Nephron (organoid): ENCODE data around the gene CMTM3.
A peak's percentile ranks its signal among the peaks of the same experiment; 100 is the strongest.

Experiments used
- H3K27ac Mint-ChIP-seq, 3 experiments: 2 replicates each; pipeline ENCODE4 v1.8.0; 2020; ENCODE audit warnings: mixed read lengths in 3 of 3, mild to moderate bottlenecking in 2 of 3, moderate library complexity in 1 of 3
- H3K27me3 Mint-ChIP-seq: 2 replicates; pipeline ENCODE4 v1.8.0; 2021; ENCODE audit warnings: low read depth, mild to moderate bottlenecking, moderate library complexity, mixed read lengths
- H3K36me3 Mint-ChIP-seq: 2 replicates; pipeline ENCODE4 v1.8.0; 2020; ENCODE audit warnings: low read depth, mixed read lengths
- H3K4me1 Mint-ChIP-seq: 2 replicates; pipeline ENCODE4 v1.8.0; 2020; ENCODE audit warnings: mixed read lengths
- H3K4me3 Mint-ChIP-seq, 3 experiments: 2 replicates each; pipeline ENCODE4 v1.8.0; 2020; ENCODE audit warnings: mild to moderate bottlenecking in 3 of 3, mixed read lengths in 3 of 3, moderate library complexity in 2 of 3
- H3K9me3 Mint-ChIP-seq: 2 replicates; pipeline ENCODE4 v1.8.0; 2020; ENCODE audit warnings: mixed read lengths
- CTCF ChIP-seq, 3 experiments: fragments of 200-600 bp; sonication (generic); IDR thresholded peaks; one replicate each; pipeline ENCODE4 v1.5.0; 2021; ENCODE audit warnings: antibody characterized with exemption in 3 of 3; ENCODE audit not compliant: unreplicated experiment in 3 of 3

CMTM3 gene

GRCh38 chr16:66596986-66597848 is 7.3 kb upstream of the CMTM3 start:
- peaks cover 4% of the 10 kb centered on the region for H3K27me3 Mint-ChIP-seq
- no peak for TF ChIP-seq CTCF (IDR thresholded peaks at IDR 0.05; ENCODE audit: unreplicated experiment in 3 of 3)

GRCh38 chr16:66598111-66598510 is 6.4 kb upstream of the CMTM3 start:
- peaks cover 4% of the 10 kb centered on the region for H3K27me3 Mint-ChIP-seq
- H3K4me3 Mint-ChIP-seq, result no peak overlapping the region
- TF ChIP-seq CTCF (IDR thresholded peaks at IDR 0.05; ENCODE audit: unreplicated experiment in 3 of 3), result no peak
- H3K9me3 Mint-ChIP-seq, result no peaks in the 10 kb centered on the region
- no peaks in the 10 kb centered on the region for H3K36me3 Mint-ChIP-seq
- H3K27ac Mint-ChIP-seq, result no peak overlapping the region
- peaks cover 13% of the 10 kb centered on the region for H3K4me1 Mint-ChIP-seq

More at GRCh38 chr16:66596986-66597848, 7.3 kb upstream of the CMTM3 start:
- Mint-ChIP-seq H3K9me3 (no peaks in the 10 kb centered on the region), H3K4me3 (no peak overlapping the region), H3K36me3 (no peaks in the 10 kb centered on the region), H3K4me1 (peaks cover 8% of the 10 kb centered on the region), H3K27ac (no peak overlapping the region)

GRCh38 chr16:66599726-66600125 is 4.8 kb upstream of the CMTM3 start:
- no peak for TF ChIP-seq CTCF (IDR thresholded peaks at IDR 0.05; ENCODE audit: unreplicated experiment in 3 of 3)
- Mint-ChIP-seq H3K27ac (no peak overlapping the region), H3K4me1 (peaks cover 21% of the 10 kb centered on the region), H3K36me3 (no peaks in the 10 kb centered on the region), H3K27me3 (peaks cover 4% of the 10 kb centered on the region), H3K4me3 (peak overlapping the region in 1 of 3 experiments; percentile 47), H3K9me3 (no peaks in the 10 kb centered on the region)

GRCh38 chr16:66600477-66600876 is 4.0 kb upstream of the CMTM3 start:
- no peaks in the 10 kb centered on the region for H3K9me3 Mint-ChIP-seq
- peaks cover 21% of the 10 kb centered on the region for H3K4me1 Mint-ChIP-seq
- peak overlapping the region; percentile 73 to 91 (median 75) for H3K27ac Mint-ChIP-seq
- H3K4me3 Mint-ChIP-seq, result peak overlapping the region in 2 of 3 experiments; percentile 57 to 60
- no peaks in the 10 kb centered on the region for H3K36me3 Mint-ChIP-seq
- peaks cover 4% of the 10 kb centered on the region for H3K27me3 Mint-ChIP-seq
- no peak for TF ChIP-seq CTCF (IDR thresholded peaks at IDR 0.05; ENCODE audit: unreplicated experiment in 3 of 3)

- Mint-ChIP-seq H3K27me3 (peaks cover 4% of the 10 kb centered on the region), H3K9me3 (no peaks in the 10 kb centered on the region), H3K4me1 (peaks cover 29% of the 10 kb centered on the region), H3K36me3 (no peaks in the 10 kb centered on the region), H3K4me3 (no peak overlapping the region), H3K27ac (no peak overlapping the region)
- no peak for TF ChIP-seq CTCF (IDR thresholded peaks at IDR 0.05; ENCODE audit: unreplicated experiment in 3 of 3)
Measured at GRCh38 chr16:66601471-66601870, 3.0 kb upstream of the CMTM3 start.
